ENCODE data around the gene SF1. TPM values are rescaled to one million over a fixed set of nuclear protein-coding genes. Genes with fewer than 3 reads are reported as not detected.

SF1 gene, protein sequence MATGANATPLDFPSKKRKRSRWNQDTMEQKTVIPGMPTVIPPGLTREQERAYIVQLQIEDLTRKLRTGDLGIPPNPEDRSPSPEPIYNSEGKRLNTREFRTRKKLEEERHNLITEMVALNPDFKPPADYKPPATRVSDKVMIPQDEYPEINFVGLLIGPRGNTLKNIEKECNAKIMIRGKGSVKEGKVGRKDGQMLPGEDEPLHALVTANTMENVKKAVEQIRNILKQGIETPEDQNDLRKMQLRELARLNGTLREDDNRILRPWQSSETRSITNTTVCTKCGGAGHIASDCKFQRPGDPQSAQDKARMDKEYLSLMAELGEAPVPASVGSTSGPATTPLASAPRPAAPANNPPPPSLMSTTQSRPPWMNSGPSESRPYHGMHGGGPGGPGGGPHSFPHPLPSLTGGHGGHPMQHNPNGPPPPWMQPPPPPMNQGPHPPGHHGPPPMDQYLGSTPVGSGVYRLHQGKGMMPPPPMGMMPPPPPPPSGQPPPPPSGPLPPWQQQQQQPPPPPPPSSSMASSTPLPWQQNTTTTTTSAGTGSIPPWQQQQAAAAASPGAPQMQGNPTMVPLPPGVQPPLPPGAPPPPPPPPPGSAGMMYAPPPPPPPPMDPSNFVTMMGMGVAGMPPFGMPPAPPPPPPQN
- total RNA-seq (2012; rRNA removed) (56.8 and 76.1 TPM in 2 replicates), polyA plus RNA-seq (2012; rRNA removed) (75.0 and 88.0 TPM in 2 replicates), Bru-seq, nascent RNA (percentile 97 among the genes with signal in this experiment), BruChase-seq, experiment 1, labeled RNA remaining after a 6-hour chase (percentile 98 among the genes with signal in this experiment), BruChase-seq, experiment 2, labeled RNA remaining after a 2-hour chase (percentile 99 among the genes with signal in this experiment)
- polyA plus RNA-seq (2012; cell fraction: cytosol; rRNA removed) = 103 and 112 TPM in 2 replicates
- polyA plus RNA-seq (2012; cell fraction: nucleus; rRNA removed; ENCODE audit: low replicate concordance) = 263 and 388 TPM in 2 replicates
- long read RNA-seq, transcript SF1-201 (13 exons, 2,850 nt) = major isoform, 18 of 61 reads
- long read RNA-seq, partial matches to known transcripts = 18 of 61 reads
- long read RNA-seq, other reads (novel, unspliced or antisense) = 20 of 61 reads

DNA sequence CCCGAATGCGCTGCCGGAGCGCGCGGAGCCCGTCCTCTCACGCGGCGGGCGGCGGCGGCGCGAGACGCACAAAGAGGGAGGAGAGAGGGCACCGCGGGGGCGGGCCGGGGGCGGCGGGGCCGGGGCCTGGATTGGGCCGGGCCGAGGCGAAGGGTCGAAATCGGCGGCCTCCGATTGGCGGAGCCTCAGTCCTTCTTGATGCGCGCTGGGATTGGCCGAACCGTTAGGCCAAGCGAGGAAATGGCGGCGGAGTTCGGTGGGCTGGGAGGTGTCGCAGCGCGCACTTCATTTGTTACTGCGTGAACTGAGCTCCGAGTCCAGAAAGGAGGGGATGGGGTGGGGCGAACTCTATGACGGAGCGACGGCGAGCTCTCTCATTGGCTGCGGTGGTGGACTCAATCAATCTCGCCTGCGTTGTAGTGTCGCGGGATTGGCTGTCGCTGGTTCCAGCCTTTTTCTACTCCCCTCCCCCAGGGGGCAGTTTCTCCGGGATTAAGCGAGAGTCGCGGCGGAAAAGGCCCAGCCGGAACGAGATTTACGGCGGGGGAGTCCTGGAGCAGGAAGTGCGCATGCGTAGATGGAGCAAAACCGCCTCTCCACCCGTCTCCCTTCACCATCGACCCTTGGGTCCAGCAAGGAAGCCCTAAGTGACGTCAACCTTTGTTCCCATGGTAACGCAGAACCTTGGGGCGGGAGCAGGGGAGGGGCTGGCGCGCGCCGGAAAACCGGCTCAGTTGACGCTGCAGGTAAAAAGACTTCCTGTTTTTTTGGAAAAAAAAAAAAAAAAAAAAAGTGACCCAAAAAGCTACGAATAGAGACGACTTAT, at the start of gene SF1:
SF1 (minus strand) TSS at position 70 of the 826 bp plus-strand sequence. CDS start 150 bp downstream, outside the sequence.
- intact Hi-C loops (cut with micrococcal nuclease) = loop anchor here (2.0 kb wide), 1 partner anchor 24 kb away; the partner anchor contains the start of gene MAP4K2
- peak within 1 kb of the TSS; percentile 94 for H3K27ac ChIP-seq (ENCODE audit: insufficient read depth, low read length)
- H2BK120ac ChIP-seq (ENCODE audit: low read depth, low read length) = peak within 1 kb of the TSS; percentile 13; the same call in 1 of the 2 replicates
- peak within 1 kb of the TSS; percentile 75 for H4K91ac ChIP-seq (ENCODE audit: insufficient read depth, low read depth, low read length)
- in situ Hi-C loops (cut with MboI; ENCODE audit: low sequenced_read_pairs) = no loop called here
- peak within 1 kb of the TSS; percentile 95 for H2AK9ac ChIP-seq (replicated peaks; ENCODE audit: low read depth, low read length, poor library complexity)
- peak within 1 kb of the TSS; percentile 94 for H3K4me3 ChIP-seq (ENCODE audit: insufficient read depth, low read depth, low read length)
- H3K23ac ChIP-seq (ENCODE audit: low read depth, low read length) = peak within 1 kb of the TSS; percentile 67; the same call in 1 of the 2 replicates
- peak within 1 kb of the TSS; percentile 46; the same call in 1 of the 2 replicates for H3K56ac ChIP-seq (ENCODE audit: extremely low read depth, insufficient read depth, low read length)
- peak; percentile 100 for DNase-seq
- H2AFZ ChIP-seq (replicated peaks; ENCODE audit: low read length, poor library complexity) = peak within 1 kb of the TSS; percentile 86
- dilution Hi-C loops (cut with HindIII; ENCODE audit: low sequenced_read_pairs, unreplicated experiment) = no loop called here
- WGBS, 2 experiments (ENCODE audit: extremely low coverage in 2 of 2, insufficient read length in 1 of 2) = no CpG with 5 or more reads among the region's 80 CpGs
- peak within 1 kb of the TSS; percentile 83 for H3K14ac ChIP-seq (replicated peaks; ENCODE audit: low read depth, low read length)
- peak within 1 kb of the TSS; percentile 98 for H3K4me2 ChIP-seq (ENCODE audit: low read depth, low read length)
- POLR2A ChIA-PET (ENCODE audit: unreplicated experiment) = interaction anchor here (0.5 to 0.6 kb wide), 2 partner anchors 794 to 1109 kb away, joined by 3 to 5 read pairs; partner anchors contain the start of genes FAM89B and FIBP
- H4K5ac ChIP-seq (ENCODE audit: low read depth, low read length) = peak within 1 kb of the TSS; percentile 87
- H3K9ac ChIP-seq (ENCODE audit: low read depth, low read length) = peak within 1 kb of the TSS; percentile 84
- H3K4ac ChIP-seq (ENCODE audit: low read depth, low read length) = peak within 1 kb of the TSS; percentile 81
- peaks cover 19% of the 10 kb centered on the region for H3K36me3 ChIP-seq (ENCODE audit: control insufficient read depth, insufficient read depth, low read length)
- no peak within 1 kb of the TSS; the same call in 2 of the 3 replicates for H2BK15ac ChIP-seq (ENCODE audit: low read depth, low read length)
- peaks cover 7 to 40% of the 10 kb centered on the region in 2 experiments for H3K79me1 ChIP-seq (ENCODE audit: low read depth in 1 of 2, low read length in 2 of 2)
- CTCF ChIA-PET = interaction anchor here (0.7 to 1.3 kb wide), 2 partner anchors 9 to 91 kb away, joined by 3 to 4 read pairs; no protein-coding TSS in a partner anchor
- no peak within 1 kb of the TSS for H2BK20ac ChIP-seq (ENCODE audit: low read depth, low read length)
- no peaks in the 10 kb centered on the region for H3K27me3 ChIP-seq (ENCODE audit: control insufficient read depth, insufficient read depth, low read length)
- peak within 1 kb of the TSS; percentile 26 for H3K18ac ChIP-seq (ENCODE audit: low read depth, low read length)
- peak within 1 kb of the TSS; percentile 91 for H2AK5ac ChIP-seq (ENCODE audit: low read depth, low read length)
- no TSS peak for BruUV-seq (replicated peaks)
- H4K20me1 ChIP-seq (ENCODE audit: insufficient read depth, low read length) = peaks cover 38% of the 10 kb centered on the region
- H3K9me1 ChIP-seq (ENCODE audit: insufficient read depth, low read length) = no peaks in the 10 kb centered on the region; the same call in 1 of the 2 replicates
- ATAC-seq (ENCODE audit: low read depth) = peak; percentile 88
- peak within 1 kb of the TSS; percentile 87 for H2BK5ac ChIP-seq (ENCODE audit: low read depth, low read length, poor library complexity, severe bottlenecking)
- H4K8ac ChIP-seq (ENCODE audit: low read depth in 2 of 2, low read length in 2 of 2) = peak within 1 kb of the TSS; percentile 75 to 92
- H3K9me3 ChIP-seq (ENCODE audit: control insufficient read depth, insufficient read depth, low read length) = no peaks in the 10 kb centered on the region
- H3K4me1 ChIP-seq (ENCODE audit: control insufficient read depth, insufficient read depth, low read length) = peaks cover 2% of the 10 kb centered on the region; the same call in 1 of the 2 replicates
- TF ChIP-seq POLR2A (IDR thresholded peaks at IDR 0.05; ENCODE audit: low read depth, low read length) = peak; percentile 84
- no peak for TF ChIP-seq BHLHE40 (IDR thresholded peaks at IDR 0.05; ENCODE audit: low read depth, low read length)
- no peak for TF ChIP-seq NFE2L2 (IDR thresholded peaks at IDR 0.05; ENCODE audit: low read depth, low read length)
- no peak for TF ChIP-seq MAFK (IDR thresholded peaks at IDR 0.05; ENCODE audit: low read depth, low read length)
- peak; percentile 100 for TF ChIP-seq MAZ (IDR thresholded peaks at IDR 0.05; ENCODE audit: borderline replicate concordance, low read depth, low read length)
- TF ChIP-seq RCOR1 (IDR thresholded peaks at IDR 0.05; ENCODE audit: insufficient replicate concordance, low read length) = no peak
- no peak for TF ChIP-seq FOS (IDR thresholded peaks at IDR 0.05; ENCODE audit: low read depth, low read length)
- no peak for TF ChIP-seq SMC3 (IDR thresholded peaks at IDR 0.05; ENCODE audit: low read depth, low read length)
- TF ChIP-seq RAD21 (IDR thresholded peaks at IDR 0.05; ENCODE audit: low read length) = no peak
- TF ChIP-seq, protein P1, sequence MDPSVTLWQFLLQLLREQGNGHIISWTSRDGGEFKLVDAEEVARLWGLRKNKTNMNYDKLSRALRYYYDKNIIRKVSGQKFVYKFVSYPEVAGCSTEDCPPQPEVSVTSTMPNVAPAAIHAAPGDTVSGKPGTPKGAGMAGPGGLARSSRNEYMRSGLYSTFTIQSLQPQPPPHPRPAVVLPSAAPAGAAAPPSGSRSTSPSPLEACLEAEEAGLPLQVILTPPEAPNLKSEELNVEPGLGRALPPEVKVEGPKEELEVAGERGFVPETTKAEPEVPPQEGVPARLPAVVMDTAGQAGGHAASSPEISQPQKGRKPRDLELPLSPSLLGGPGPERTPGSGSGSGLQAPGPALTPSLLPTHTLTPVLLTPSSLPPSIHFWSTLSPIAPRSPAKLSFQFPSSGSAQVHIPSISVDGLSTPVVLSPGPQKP (IDR thresholded peaks at IDR 0.05; ENCODE audit: borderline replicate concordance, low read depth, low read length) = no peak
- peak; percentile 57; the same call in 1 of the 2 replicates for TF ChIP-seq RFX5 (IDR thresholded peaks at IDR 0.05; ENCODE audit: low read depth, low read length)
